Measurements from ENCODE around the gene TMEM258.

TMEM258 gene

GRCh38 chr11:61752117-61752924, 40.1 kb downstream of the TMEM258 start, which contains the start of gene MYRF:
MYRF (plus strand) TSS chr11:61752636; CDS start chr11:61752745, 109 bp downstream.
- peak; percentile 68 for TF ChIP-seq CTCF (IDR thresholded peaks at IDR 0.05; ENCODE audit: borderline replicate concordance, insufficient read depth, low read depth, low read length)
- no peak within 1 kb of the TSS for H3K4me3 ChIP-seq (ENCODE audit: low read depth, low read length)

- H3K4me3 ChIP-seq (ENCODE audit: low read depth, low read length): no peak overlapping the region
- no peak for TF ChIP-seq CTCF (IDR thresholded peaks at IDR 0.05; ENCODE audit: borderline replicate concordance, insufficient read depth, low read depth, low read length)
Measured at GRCh38 chr11:61751384-61751783, 41.0 kb downstream of the TMEM258 start.

GRCh38 chr11:61750631-61751273, 41.6 kb downstream of the TMEM258 start:
- TF ChIP-seq CTCF (IDR thresholded peaks at IDR 0.05; ENCODE audit: borderline replicate concordance, insufficient read depth, low read depth, low read length): no peak
- H3K4me3 ChIP-seq (ENCODE audit: low read depth, low read length): no peak overlapping the region

- no peak overlapping the region for H3K4me3 ChIP-seq (ENCODE audit: low read depth, low read length)
- TF ChIP-seq CTCF (IDR thresholded peaks at IDR 0.05; ENCODE audit: borderline replicate concordance, insufficient read depth, low read depth, low read length): no peak
Measured at GRCh38 chr11:61749591-61750217, 42.7 kb downstream of the TMEM258 start.

- H3K4me3 ChIP-seq (ENCODE audit: low read depth, low read length): no peak overlapping the region
- TF ChIP-seq CTCF (IDR thresholded peaks at IDR 0.05; ENCODE audit: borderline replicate concordance, insufficient read depth, low read depth, low read length): no peak
Measured at GRCh38 chr11:61747967-61748285, 44.5 kb downstream of the TMEM258 start.

GRCh38 chr11:61747192-61747966, 45.0 kb downstream of the TMEM258 start:
- peak; percentile 98 for TF ChIP-seq CTCF (IDR thresholded peaks at IDR 0.05; ENCODE audit: borderline replicate concordance, insufficient read depth, low read depth, low read length)
- H3K4me3 ChIP-seq (ENCODE audit: low read depth, low read length): no peak overlapping the region
